T-helper 1 cell (primary cell): ENCODE results near the gene SIGLEC15.

Experiments used
- DNase-seq, 5 donors: peaks; one replicate each; pipeline ENCODE4 v3.0.0-alpha.2; 2012 to 2020

SIGLEC15 gene

DNA sequence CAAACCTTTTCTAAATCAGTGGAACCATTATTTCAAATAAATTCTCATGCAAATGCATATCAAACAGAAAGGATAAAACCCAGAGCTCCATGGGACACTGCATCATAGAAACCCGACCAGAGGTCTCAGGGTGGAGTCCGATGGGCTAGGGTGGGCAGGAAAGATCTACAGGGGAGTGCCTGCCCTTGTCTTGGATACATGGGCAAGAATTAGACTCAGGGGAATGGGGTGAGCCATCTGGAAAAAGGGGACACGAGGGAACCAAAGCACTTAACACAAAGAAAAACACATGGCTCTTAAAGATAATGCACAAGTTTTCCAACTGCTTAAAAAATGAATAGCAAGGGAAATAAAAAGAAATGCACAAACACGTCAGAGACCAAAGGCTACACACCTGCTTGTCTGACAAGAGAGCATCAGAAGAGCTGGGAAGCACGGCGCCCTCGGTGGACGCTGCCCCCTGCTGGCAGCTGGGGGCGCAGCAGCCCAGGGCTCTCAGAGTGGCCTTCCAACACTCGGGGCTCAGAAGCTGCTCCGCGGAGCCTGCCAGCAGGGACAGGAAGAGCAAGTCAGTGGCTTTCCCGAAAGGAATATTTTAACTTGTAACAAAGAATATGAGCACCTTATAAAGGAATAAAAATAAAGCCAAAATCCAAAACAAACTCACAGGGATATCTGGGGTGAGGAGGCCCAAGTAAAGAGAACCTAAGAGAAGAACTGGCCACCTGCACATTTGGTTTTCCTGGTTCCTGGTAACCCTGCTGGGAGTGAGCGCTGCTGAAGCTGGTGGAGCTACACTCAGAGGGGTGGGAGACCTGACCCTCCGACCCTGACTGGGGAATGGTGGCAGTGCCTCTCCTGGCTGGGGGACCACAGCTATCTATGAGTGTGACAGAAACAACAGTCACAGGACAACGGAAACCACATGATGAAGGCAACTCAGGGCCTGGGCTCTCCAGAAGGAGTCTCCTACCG is 54.5 kb downstream of the SIGLEC15 start:
- DNase-seq, result peak; percentile 38 to 66 (median 58)

DNA sequence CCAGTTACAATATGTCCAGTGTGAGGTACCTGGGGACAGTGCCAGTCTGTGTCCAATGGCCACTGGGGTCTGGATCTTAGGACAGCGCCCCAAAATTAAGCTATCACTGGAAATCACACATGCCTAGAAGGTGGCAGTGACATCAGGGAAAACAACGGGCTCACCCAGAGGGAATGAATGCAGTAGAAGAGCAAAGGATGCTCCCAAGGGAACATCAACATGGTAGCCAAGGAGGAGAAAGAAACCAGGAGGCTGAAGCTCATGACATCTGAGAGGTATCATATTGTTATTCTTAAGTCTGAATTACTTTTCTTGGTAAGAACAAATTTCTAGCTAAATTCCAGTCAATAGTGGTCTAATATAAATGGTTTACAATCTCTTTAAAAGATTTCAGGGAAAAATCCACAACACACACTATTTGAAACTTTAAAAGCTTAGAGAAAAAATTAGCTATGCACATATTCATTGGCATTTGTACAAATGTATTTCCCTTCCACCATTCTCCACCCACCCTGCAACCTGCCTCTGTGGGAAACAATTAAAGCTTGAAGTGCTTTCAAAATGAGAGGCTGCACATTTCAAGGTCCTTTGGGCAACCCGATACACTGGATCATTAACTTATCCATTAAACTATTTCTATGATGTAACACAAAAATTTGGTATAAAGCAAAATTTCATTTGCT is 55.5 kb downstream of the SIGLEC15 start:
- DNase-seq, result no peak

DNA sequence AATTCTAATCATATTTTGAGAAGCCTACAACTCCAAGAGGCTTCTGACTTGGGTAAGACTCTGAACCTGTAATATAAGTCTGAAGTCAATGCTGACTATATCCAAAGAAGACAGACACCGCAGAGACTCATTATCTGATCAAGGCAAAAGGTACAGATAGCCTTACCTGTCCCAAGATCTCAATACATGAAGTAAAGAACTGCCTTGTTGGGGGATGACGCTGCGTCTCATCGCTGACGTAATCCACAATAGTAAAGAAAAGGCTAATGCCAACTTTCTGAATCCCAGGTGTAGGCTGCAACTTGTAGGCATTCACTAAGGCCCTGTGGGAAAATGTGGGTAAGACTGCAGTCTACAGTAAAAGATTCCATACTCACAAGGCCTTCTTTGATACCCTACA is 62.1 kb downstream of the SIGLEC15 start:
- DNase-seq, result no peak

DNA sequence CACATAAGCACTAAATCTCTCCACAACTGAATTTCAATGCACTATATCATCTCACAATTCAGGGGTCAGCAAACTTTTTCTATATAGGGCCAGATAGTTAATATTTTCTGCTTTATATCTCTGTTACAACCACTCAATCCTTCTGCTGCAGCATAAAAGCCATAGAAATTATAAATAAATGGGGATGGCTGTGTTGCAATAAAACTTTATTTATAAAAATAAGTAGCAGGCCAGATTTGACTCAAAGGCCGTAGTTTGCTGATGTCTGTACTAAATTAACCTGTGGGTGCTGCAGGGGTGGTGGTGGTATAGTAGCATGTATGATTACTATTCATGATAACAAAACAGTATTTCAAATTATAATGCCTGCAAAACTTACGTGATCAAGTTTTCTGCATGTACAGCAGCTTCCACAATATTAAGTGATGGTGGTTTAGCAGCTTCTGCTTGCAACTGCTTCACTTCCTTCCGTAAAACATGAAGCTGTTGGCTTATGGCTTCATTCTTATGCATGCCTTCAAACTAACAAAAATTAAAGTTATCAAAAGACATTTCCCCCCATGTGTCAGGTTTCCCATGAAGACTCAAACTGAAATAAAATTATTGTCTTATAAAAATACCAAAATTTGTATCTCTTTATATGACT is 64.1 kb downstream of the SIGLEC15 start:
- no peak for DNase-seq

DNA sequence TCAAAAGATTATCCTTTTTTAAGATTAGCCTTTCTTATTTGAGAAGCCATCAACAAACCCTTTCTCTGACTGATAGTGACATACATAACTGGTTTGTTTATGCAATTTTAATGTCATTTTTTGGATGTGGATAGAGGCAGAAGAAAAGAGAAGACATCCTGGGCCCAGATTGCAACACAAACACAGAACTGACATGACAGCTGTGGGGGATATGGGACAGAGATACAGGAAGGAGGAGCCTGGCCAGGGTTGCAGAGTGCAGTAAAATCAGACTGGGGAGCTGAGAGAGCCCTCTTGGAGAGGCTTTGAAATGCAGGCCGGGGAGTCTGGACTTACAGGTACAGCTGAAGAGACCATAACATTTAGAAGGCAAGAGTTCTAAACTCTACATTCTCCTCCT is 65.1 kb downstream of the SIGLEC15 start:
- DNase-seq, result no peak

DNA sequence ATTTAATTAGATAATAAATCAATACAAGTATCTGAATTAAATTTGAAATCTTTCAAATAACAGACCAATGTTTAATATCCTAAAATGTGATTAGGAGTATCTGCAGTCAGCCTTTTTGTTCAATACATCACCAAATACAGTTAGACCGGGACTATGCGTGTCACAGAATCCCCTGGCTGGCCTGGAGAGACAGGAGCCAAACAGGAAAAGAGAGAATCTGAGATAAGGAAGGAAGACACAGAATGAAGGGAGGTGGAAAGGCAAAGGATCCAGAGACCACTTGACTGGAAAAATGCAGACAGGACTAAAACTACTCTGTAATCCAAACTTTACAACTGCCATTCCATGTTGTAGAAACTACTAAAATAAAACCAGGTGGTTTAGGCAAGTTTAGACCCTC is 66.3 kb downstream of the SIGLEC15 start:
- DNase-seq, result no peak
